ENCODE data around the gene GNAQ.

Gene GNAQ

DNA sequence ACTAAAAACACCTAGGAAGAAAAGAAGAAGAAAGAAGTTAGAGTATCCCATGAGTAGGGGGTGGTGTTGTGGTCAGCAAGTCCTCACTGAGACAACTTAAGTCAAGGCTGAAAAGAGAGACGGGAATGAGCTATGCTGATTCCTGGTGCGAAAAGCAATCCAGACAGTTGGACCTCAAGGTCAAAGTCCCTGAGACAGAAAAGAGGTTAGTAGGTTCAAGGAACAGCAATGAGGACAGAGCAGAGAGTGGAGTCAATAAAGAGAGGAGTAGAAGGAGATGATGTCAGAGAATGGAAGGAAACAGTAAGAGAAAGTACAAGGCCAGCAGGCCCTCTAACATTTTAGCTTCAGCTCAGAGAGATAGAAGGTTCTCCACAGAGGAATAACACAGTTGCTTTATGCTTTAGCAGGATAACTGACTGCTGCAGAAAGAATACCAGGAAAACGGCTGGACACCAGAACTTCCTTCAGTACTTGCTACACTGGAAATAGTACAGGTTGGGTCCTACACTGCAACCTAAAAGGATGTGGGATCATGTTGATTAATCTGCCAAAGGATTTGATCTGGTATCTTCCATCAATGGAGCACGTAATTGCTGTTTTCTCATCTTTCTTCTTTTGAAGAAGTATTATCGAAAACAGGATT, 43.6 kb downstream of the GNAQ start:
- Histone ChIP-seq H3K9me3 (ENCODE audit: control insufficient read depth, low read length) (no peaks in the 10 kb centered on the region), H2AFZ (no peak overlapping the region), H3K27me3 (ENCODE audit: control insufficient read depth, insufficient read depth, low read length) (no peaks in the 10 kb centered on the region), H3K4me3 (ENCODE audit: low read depth, low read length) (no peak overlapping the region), H3K79me2 (peaks cover 5% of the 10 kb centered on the region), H3K9ac (no peak overlapping the region), H3K4me2 (ENCODE audit: low read length) (no peak overlapping the region), H3K4me1 (no peaks in the 10 kb centered on the region), H3K36me3 (ENCODE audit: control insufficient read depth, insufficient read depth, low read length) (no peaks in the 10 kb centered on the region), H3K27ac (no peak overlapping the region)
- TF ChIP-seq, protein P1, sequence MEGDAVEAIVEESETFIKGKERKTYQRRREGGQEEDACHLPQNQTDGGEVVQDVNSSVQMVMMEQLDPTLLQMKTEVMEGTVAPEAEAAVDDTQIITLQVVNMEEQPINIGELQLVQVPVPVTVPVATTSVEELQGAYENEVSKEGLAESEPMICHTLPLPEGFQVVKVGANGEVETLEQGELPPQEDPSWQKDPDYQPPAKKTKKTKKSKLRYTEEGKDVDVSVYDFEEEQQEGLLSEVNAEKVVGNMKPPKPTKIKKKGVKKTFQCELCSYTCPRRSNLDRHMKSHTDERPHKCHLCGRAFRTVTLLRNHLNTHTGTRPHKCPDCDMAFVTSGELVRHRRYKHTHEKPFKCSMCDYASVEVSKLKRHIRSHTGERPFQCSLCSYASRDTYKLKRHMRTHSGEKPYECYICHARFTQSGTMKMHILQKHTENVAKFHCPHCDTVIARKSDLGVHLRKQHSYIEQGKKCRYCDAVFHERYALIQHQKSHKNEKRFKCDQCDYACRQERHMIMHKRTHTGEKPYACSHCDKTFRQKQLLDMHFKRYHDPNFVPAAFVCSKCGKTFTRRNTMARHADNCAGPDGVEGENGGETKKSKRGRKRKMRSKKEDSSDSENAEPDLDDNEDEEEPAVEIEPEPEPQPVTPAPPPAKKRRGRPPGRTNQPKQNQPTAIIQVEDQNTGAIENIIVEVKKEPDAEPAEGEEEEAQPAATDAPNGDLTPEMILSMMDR (IDR thresholded peaks at IDR 0.05) = no peak

DNA sequence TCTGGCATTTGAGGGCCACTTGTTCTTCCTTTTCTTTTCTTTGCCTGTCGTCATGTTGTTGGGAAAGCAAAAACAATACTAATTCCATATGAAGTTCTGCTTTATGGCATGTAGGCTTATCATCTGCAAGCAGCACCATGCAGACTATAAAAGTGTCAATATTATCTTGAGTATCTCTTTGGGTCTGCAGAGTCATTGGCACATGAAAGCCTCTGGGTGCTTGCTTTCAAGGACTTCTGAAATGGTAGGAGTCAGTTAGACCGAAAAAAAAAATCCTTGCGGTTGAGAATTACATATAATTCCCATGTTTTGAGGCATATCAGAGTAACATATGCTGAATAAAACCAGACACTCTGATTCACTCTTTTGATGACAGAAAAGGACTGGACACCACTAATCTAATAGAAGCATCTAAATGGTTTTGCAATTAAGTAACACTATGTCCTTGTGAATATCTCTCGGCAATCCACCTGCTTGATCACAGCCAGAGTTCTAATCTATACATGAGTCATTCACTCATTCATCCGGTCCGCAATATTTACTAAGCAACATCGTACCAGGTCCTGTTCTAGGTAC, 44.4 kb downstream of the GNAQ start:
- Histone ChIP-seq H3K4me1 (no peaks in the 10 kb centered on the region), H3K36me3 (ENCODE audit: control insufficient read depth, insufficient read depth, low read length) (no peaks in the 10 kb centered on the region), H3K4me2 (ENCODE audit: low read length) (no peak overlapping the region), H3K4me3 (ENCODE audit: low read depth, low read length) (no peak overlapping the region), H3K9ac (no peak overlapping the region), H3K27ac (no peak overlapping the region), H2AFZ (no peak overlapping the region), H3K9me3 (ENCODE audit: control insufficient read depth, low read length) (no peaks in the 10 kb centered on the region), H3K27me3 (ENCODE audit: control insufficient read depth, insufficient read depth, low read length) (no peaks in the 10 kb centered on the region), H3K79me2 (peaks cover 5% of the 10 kb centered on the region)
- TF ChIP-seq, protein P1 (IDR thresholded peaks at IDR 0.05) = no peak

DNA sequence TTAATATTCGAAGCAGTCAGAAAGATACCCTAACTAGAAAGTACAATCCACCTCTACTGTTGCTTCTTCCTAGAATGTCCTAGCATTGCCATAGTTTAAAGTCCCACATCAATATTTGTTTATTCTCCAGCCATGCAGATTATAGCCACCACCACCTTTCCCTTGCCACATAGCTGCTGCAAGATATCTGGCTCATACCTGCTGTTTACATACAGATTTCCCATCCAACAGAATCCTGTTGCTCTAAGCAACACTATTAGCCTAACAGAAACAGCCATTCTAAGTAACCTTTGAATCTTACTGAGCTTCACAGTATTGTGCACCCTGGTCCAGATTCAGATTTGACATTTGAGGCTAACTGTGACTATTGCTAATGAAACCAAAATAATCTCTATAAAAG, 45.6 kb downstream of the GNAQ start:
- H3K27me3 ChIP-seq (ENCODE audit: control insufficient read depth, insufficient read depth, low read length) = no peaks in the 10 kb centered on the region
- no peak overlapping the region for H3K27ac ChIP-seq
- H3K4me3 ChIP-seq (ENCODE audit: low read depth, low read length) = no peak overlapping the region
- no peak overlapping the region for H3K9ac ChIP-seq
- TF ChIP-seq, protein P1 (IDR thresholded peaks at IDR 0.05) = no peak
- no peaks in the 10 kb centered on the region for H3K36me3 ChIP-seq (ENCODE audit: control insufficient read depth, insufficient read depth, low read length)
- H3K4me1 ChIP-seq = peaks cover 4% of the 10 kb centered on the region
- H3K9me3 ChIP-seq (ENCODE audit: control insufficient read depth, low read length) = no peaks in the 10 kb centered on the region
- H2AFZ ChIP-seq = no peak overlapping the region
- no peak overlapping the region for H3K4me2 ChIP-seq (ENCODE audit: low read length)
- H3K79me2 ChIP-seq = peaks cover 5% of the 10 kb centered on the region

DNA sequence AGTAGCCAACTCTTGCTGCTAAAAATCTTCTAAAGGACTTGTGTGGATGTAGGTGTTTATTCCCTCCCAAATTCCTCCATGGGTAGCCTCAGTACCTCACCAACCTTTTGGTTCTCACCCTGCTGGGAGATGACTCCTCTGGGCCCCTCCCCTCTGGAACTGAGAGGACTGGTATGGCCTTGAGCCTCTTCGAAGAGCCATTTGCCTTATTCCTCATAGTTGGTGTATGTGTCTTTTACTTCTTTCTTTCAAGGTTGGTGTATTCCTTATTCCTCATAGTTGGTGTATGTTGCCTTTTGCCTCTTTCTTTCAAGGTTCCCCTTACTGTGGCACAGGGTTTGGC, 48.3 kb downstream of the GNAQ start:
- no peaks in the 10 kb centered on the region for H3K27me3 ChIP-seq (ENCODE audit: control insufficient read depth, insufficient read depth, low read length)
- H3K4me1 ChIP-seq = peaks cover 4% of the 10 kb centered on the region
- no peaks in the 10 kb centered on the region for H3K9me3 ChIP-seq (ENCODE audit: control insufficient read depth, low read length)
- no peak overlapping the region for H3K4me2 ChIP-seq (ENCODE audit: low read length)
- no peaks in the 10 kb centered on the region for H3K36me3 ChIP-seq (ENCODE audit: control insufficient read depth, insufficient read depth, low read length)
- H3K27ac ChIP-seq = no peak overlapping the region
- no peak overlapping the region for H3K9ac ChIP-seq
- TF ChIP-seq, protein P1 (IDR thresholded peaks at IDR 0.05) = no peak
- peaks cover 5% of the 10 kb centered on the region for H3K79me2 ChIP-seq
- H2AFZ ChIP-seq = no peak overlapping the region
- no peak overlapping the region for H3K4me3 ChIP-seq (ENCODE audit: low read depth, low read length)
